OCI-M1 (cell line): Measurements from ENCODE around the gene TRPM2.
A peak's percentile ranks its signal among the peaks of the same experiment; 100 is the strongest.
"Not testable (repeated sequence)": the region's sequence is repeated elsewhere in the genome, so short reads cannot be mapped to it uniquely, and the experiment has no call there.

Source experiments
- DNase-seq: peaks from one replicate; lab custom pipeline; 2025; lab: John Stamatoyannopoulos, UW

The TRPM2 gene

GRCh38 chr21:44354775-44355771, 1.7 kb downstream of the TRPM2 start:
- DNase-seq: no peak

- DNase-seq: no peak
Observed at GRCh38 chr21:44356160-44356559, 2.7 kb downstream of the TRPM2 start.

GRCh38 chr21:44356636-44357035, 3.2 kb downstream of the TRPM2 start:
- DNase-seq: peak; percentile 34

- no peak for DNase-seq
Observed at GRCh38 chr21:44357064-44357837, 3.8 kb downstream of the TRPM2 start.

- DNase-seq: no peak
Observed at GRCh38 chr21:44359396-44359795, 6.0 kb downstream of the TRPM2 start.

- peak; percentile 79 for DNase-seq
Observed at GRCh38 chr21:44360159-44360558, 6.7 kb downstream of the TRPM2 start.

- DNase-seq: not testable (repeated sequence)
Observed at GRCh38 chr21:44361903-44362302, 8.5 kb downstream of the TRPM2 start.

GRCh38 chr21:44363278-44363677, 9.9 kb downstream of the TRPM2 start:
- no peak for DNase-seq

GRCh38 chr21:44364151-44365053, 11.0 kb downstream of the TRPM2 start:
- no peak for DNase-seq

- DNase-seq: no peak
Observed at GRCh38 chr21:44365251-44365966, 12.0 kb downstream of the TRPM2 start.

GRCh38 chr21:44365967-44366585, 12.7 kb downstream of the TRPM2 start:
- no peak for DNase-seq

GRCh38 chr21:44366586-44367211, 13.3 kb downstream of the TRPM2 start:
- DNase-seq: no peak

- no peak for DNase-seq
Observed at GRCh38 chr21:44368711-44369446, 15.5 kb downstream of the TRPM2 start.

GRCh38 chr21:44370027-44370735, 16.8 kb downstream of the TRPM2 start:
- no peak for DNase-seq

GRCh38 chr21:44370786-44371410, 17.5 kb downstream of the TRPM2 start:
- DNase-seq: no peak

- DNase-seq: no peak
Observed at GRCh38 chr21:44371596-44371995, 18.2 kb downstream of the TRPM2 start.

GRCh38 chr21:44372616-44373015, 19.2 kb downstream of the TRPM2 start:
- no peak for DNase-seq

GRCh38 chr21:44374601-44375280, 21.3 kb downstream of the TRPM2 start:
- no peak for DNase-seq
